ENCODE results near the gene HS3ST4. TPM values are rescaled to one million over a fixed set of nuclear protein-coding genes. Genes with fewer than 3 reads are reported as not detected.

HS3ST4 gene
- total RNA-seq, 1 donor from 2014 or later = 1.5 TPM

DNA sequence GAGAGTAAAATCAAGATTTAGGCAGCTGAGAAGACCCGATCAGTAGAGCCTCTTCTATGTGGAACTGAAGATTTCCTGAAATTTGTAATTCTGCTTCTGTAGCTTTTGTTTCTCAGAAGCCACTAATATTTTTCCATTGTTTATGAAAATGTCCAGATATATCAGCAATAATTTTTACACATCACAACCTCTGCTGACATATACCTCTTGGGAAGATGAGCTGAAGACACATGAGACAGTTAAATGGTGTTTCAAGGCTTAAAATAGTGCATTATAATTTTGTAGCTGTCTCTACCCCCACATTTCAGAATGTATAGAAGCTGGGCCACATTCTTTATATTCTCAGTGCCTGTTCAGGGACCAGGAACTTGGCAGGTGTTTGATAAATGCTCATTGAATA is 320.6 kb downstream of the HS3ST4 start:
- H3K36me3 ChIP-seq = no peaks in the 10 kb centered on the region
- H3K9me3 ChIP-seq = no peaks in the 10 kb centered on the region
- H3K27me3 ChIP-seq = no peaks in the 10 kb centered on the region
- H3K4me3 ChIP-seq = no peak overlapping the region
- H3K4me1 ChIP-seq = no peaks in the 10 kb centered on the region
- no peak for TF ChIP-seq POLR2A (IDR thresholded peaks at IDR 0.05)
- no peak for TF ChIP-seq POLR2AphosphoS5 (IDR thresholded peaks at IDR 0.05; ENCODE audit: insufficient read depth in 1 of 2, low read depth in 1 of 2)
- TF ChIP-seq CTCF (IDR thresholded peaks at IDR 0.05) = no peak
- intact Hi-C loops (cut with DNase I) = no loop called here
- H3K27ac ChIP-seq = no peak overlapping the region
- DNase-seq (ENCODE audit: extremely low spot score in 2 of 2) = no peak

DNA sequence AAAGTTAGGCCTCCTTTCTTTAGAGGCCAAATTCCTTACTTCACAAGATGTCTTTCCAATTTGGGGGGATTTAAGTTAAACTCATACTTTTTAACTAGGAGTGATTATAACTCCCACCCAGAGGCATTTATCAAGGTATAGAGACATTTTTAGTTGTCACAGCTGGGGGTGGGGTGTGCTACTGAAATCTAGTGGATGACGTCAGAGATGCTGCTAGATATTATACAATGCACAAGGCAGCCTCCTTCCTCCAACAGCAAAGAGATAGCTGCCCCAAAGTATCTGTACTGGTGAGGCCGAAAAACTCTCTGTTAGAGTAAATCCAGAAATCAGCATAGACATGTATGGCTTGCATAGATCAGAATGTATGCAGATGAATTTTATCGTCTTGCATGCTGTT is 324.0 kb downstream of the HS3ST4 start:
- H3K4me3 ChIP-seq = no peak overlapping the region
- intact Hi-C loops (cut with DNase I) = no loop called here
- H3K4me1 ChIP-seq = no peaks in the 10 kb centered on the region
- no peak overlapping the region for H3K27ac ChIP-seq
- DNase-seq (ENCODE audit: extremely low spot score in 2 of 2) = no peak
- no peaks in the 10 kb centered on the region for H3K27me3 ChIP-seq
- no peak for TF ChIP-seq POLR2AphosphoS5 (IDR thresholded peaks at IDR 0.05; ENCODE audit: insufficient read depth in 1 of 2, low read depth in 1 of 2)
- TF ChIP-seq POLR2A (IDR thresholded peaks at IDR 0.05) = no peak
- TF ChIP-seq CTCF (IDR thresholded peaks at IDR 0.05) = no peak
- H3K9me3 ChIP-seq = no peaks in the 10 kb centered on the region
- H3K36me3 ChIP-seq = no peaks in the 10 kb centered on the region

GRCh38 chr16:26016989-26017388 is 325.2 kb downstream of the HS3ST4 start:
- no peak for TF ChIP-seq CTCF (IDR thresholded peaks at IDR 0.05)
- no peak for TF ChIP-seq POLR2AphosphoS5 (IDR thresholded peaks at IDR 0.05; ENCODE audit: insufficient read depth in 1 of 2, low read depth in 1 of 2)
- TF ChIP-seq POLR2A (IDR thresholded peaks at IDR 0.05) = no peak
- no peak overlapping the region for H3K4me3 ChIP-seq
- DNase-seq (ENCODE audit: extremely low spot score in 2 of 2) = no peak
- no peak overlapping the region for H3K27ac ChIP-seq
- no peaks in the 10 kb centered on the region for H3K4me1 ChIP-seq
- no peaks in the 10 kb centered on the region for H3K27me3 ChIP-seq
- no peaks in the 10 kb centered on the region for H3K9me3 ChIP-seq
- intact Hi-C loops (cut with DNase I) = no loop called here
- no peaks in the 10 kb centered on the region for H3K36me3 ChIP-seq

DNA sequence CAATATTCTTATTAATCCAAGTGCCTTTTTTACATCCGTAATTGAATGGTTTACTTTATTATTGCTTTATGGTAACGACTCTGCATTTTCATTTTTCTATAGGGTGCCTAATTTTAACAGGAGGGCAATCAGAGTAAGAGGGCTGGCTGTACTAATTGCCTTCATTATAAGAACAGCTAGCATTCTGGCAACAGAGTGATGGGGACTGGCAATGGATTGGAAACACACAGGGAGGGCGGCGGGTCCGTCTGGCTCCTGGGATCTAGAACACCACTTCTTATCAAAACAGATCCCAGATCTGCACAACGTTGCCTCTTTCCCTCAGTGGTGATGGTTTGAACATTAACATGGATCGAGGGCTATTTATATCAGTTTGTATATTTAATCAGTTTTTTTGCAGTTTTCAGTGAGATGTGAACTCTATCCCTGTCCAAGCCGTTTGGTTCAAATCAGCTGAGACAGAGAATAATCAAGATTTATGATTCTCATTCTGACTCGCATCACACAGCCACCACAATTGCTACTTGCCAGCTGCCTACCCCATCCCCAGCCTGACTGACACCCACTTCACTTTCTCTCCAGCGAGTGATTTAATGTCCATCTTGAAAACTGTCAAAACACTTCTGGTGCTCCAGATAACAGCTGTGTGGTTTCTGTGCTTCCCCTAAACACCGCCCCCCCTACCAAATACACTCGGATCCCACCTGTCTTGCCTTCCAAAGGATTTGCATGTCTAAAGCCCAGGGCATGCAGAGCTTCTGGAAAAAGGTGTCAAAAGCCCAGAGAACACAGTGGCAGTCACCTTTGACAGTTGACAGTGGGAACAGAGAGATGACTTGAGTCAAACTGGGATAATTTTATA is 327.9 kb downstream of the HS3ST4 start:
- H3K36me3 ChIP-seq = no peaks in the 10 kb centered on the region
- TF ChIP-seq POLR2AphosphoS5 (IDR thresholded peaks at IDR 0.05; ENCODE audit: insufficient read depth in 1 of 2, low read depth in 1 of 2) = no peak
- TF ChIP-seq CTCF (IDR thresholded peaks at IDR 0.05) = no peak
- no peak for TF ChIP-seq POLR2A (IDR thresholded peaks at IDR 0.05)
- no peaks in the 10 kb centered on the region for H3K27me3 ChIP-seq
- intact Hi-C loops (cut with DNase I) = no loop called here
- no peak for DNase-seq (ENCODE audit: extremely low spot score in 2 of 2)
- H3K27ac ChIP-seq = no peak overlapping the region
- H3K4me1 ChIP-seq = no peaks in the 10 kb centered on the region
- no peak overlapping the region for H3K4me3 ChIP-seq
- no peaks in the 10 kb centered on the region for H3K9me3 ChIP-seq

Measured in vagina (tissue), 2 donors.